Progenitor cell of endocrine pancreas (in vitro differentiated cells): ENCODE results near the gene ATOSB. TPM values are rescaled to one million over a fixed set of nuclear protein-coding genes. Genes with fewer than 3 reads are reported as not detected.
A peak's percentile ranks its signal among the peaks of the same experiment; 100 is the strongest.

ENCODE experiments used
- DNase-seq: peaks from one replicate; pipeline ENCODE4 v3.0.0; 2021; ENCODE audit warnings: low spot score; ENCODE audit not compliant: unreplicated experiment
- H3K27ac Mint-ChIP-seq: 2 replicates; pipeline ENCODE4 v1.8.0; 2021; ENCODE audit warnings: mild to moderate bottlenecking, moderate library complexity, mixed read lengths
- H3K27me3 Mint-ChIP-seq: 2 replicates; pipeline ENCODE4 v1.8.0; 2021; ENCODE audit warnings: mixed read lengths
- H3K36me3 Mint-ChIP-seq: 2 replicates; pipeline ENCODE4 v1.8.0; 2022; ENCODE audit warnings: mixed read lengths; ENCODE audit not compliant: insufficient read depth
- H3K4me1 Mint-ChIP-seq: 2 replicates; pipeline ENCODE4 v1.8.0; 2021; ENCODE audit warnings: low read depth, mixed read lengths
- H3K4me3 Mint-ChIP-seq: 2 replicates; pipeline ENCODE4 v1.8.0; 2021; ENCODE audit warnings: low read depth, mild to moderate bottlenecking, moderate library complexity, mixed read lengths
- H3K9me3 Mint-ChIP-seq: 2 replicates; pipeline ENCODE4 v1.8.0; 2021; ENCODE audit warnings: low read depth, mixed read lengths
- total RNA-seq: library from RNA; stranded (reverse); gene quantifications from 2 replicates; pipeline ENCODE4 v1.2.1, GENCODE V29; 2021
- TF ChIP-seq, protein P1 (sequence below): fragments of 200-600 bp; sonication (generic); IDR thresholded peaks from one replicate; pipeline ENCODE4 v1.5.0; 2021; ENCODE audit warnings: antibody characterized with exemption, mild to moderate bottlenecking; ENCODE audit not compliant: unreplicated experiment

Gene ATOSB
- total RNA-seq, 1 donor from 2014 or later = 17.7 TPM

DNA sequence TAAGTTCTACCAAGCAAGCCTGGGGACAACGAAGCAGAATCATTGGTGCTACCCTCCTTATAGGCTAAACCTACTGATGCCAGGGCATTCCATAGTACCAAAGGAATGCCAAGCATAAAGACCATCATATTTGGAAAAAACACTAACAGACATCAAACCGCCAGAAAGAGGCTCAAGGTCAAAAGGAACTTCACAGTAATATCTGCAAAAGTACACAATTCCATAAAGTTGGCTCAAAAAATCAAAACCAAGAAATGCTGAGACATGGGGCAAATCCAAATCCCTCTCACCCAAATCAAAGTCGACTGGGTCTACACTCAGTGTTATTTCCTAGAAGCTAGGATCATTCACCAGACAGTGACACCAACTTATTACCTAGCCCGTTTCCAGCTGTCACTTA lies 46.6 kb downstream of the ATOSB start:
- Mint-ChIP-seq H3K27ac (peak overlapping the region; percentile 65), H3K9me3 (no peaks in the 10 kb centered on the region), H3K4me3 (peak overlapping the region; percentile 51), H3K36me3 (peaks cover 33% of the 10 kb centered on the region), H3K27me3 (no peaks in the 10 kb centered on the region), H3K4me1 (peaks cover 29% of the 10 kb centered on the region)
- TF ChIP-seq, protein P1, sequence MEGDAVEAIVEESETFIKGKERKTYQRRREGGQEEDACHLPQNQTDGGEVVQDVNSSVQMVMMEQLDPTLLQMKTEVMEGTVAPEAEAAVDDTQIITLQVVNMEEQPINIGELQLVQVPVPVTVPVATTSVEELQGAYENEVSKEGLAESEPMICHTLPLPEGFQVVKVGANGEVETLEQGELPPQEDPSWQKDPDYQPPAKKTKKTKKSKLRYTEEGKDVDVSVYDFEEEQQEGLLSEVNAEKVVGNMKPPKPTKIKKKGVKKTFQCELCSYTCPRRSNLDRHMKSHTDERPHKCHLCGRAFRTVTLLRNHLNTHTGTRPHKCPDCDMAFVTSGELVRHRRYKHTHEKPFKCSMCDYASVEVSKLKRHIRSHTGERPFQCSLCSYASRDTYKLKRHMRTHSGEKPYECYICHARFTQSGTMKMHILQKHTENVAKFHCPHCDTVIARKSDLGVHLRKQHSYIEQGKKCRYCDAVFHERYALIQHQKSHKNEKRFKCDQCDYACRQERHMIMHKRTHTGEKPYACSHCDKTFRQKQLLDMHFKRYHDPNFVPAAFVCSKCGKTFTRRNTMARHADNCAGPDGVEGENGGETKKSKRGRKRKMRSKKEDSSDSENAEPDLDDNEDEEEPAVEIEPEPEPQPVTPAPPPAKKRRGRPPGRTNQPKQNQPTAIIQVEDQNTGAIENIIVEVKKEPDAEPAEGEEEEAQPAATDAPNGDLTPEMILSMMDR = no peak
- DNase-seq = no peak

DNA sequence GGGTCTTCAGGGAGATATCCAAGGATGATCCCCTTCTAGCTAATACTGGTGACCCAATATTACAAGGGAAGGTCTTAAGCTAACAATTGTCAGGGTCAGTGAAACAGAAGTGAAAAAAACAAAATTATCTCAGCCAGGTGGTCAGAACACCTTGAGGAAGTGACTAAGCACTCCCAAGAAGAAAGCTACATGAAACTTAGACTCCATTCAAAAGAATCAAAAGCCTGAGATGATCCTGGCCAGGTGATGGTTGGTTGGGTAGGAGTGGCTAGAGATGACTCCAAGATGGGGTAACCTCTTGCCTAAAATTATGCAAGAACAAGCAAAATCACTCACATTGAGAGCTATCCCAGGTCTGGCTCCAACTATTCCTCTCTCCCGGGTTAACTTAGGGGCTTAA lies 48.6 kb downstream of the ATOSB start:
- peaks cover 44% of the 10 kb centered on the region for H3K36me3 Mint-ChIP-seq
- DNase-seq = no peak
- TF ChIP-seq, protein P1 = no peak
- peaks cover 25% of the 10 kb centered on the region for H3K4me1 Mint-ChIP-seq
- no peaks in the 10 kb centered on the region for H3K9me3 Mint-ChIP-seq
- no peak overlapping the region for H3K27ac Mint-ChIP-seq
- H3K4me3 Mint-ChIP-seq = no peak overlapping the region
- no peaks in the 10 kb centered on the region for H3K27me3 Mint-ChIP-seq

DNA sequence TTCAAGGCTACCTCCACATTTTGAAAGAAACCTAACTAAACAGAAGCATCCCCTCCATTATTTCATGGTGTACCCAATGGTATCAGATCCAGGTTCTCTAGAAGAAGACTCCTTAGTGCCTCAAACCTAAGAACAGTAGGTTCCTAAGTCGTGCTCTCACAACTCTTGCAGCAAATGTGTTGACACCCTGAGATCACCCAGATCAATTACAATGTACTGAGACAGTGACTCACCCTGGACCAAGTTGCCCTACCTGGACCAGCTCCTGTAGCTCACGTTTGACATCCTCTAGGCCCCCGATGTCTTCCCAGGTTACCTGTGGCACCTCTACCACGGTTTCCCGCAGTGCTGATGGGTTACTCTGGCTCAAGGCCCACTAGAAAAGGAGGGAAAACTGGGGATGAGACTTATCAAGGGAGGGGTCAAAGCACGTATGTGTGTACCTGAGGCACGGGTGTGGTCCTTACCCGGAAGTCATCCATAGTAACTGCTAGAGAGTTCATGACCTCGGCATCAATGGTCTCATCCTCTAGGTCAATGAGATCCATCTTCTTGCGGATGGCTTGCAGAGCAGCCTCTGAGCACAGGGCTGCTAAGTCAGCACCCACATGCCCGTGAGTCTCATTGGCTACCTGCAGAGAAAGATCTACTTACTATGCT lies 55.0 kb downstream of the ATOSB start:
- TF ChIP-seq, protein P1 = no peak
- Mint-ChIP-seq H3K27me3 (no peaks in the 10 kb centered on the region), H3K9me3 (no peaks in the 10 kb centered on the region), H3K4me1 (no peaks in the 10 kb centered on the region), H3K4me3 (no peak overlapping the region), H3K36me3 (peaks cover 75% of the 10 kb centered on the region), H3K27ac (no peak overlapping the region)
- DNase-seq = no peak

DNA sequence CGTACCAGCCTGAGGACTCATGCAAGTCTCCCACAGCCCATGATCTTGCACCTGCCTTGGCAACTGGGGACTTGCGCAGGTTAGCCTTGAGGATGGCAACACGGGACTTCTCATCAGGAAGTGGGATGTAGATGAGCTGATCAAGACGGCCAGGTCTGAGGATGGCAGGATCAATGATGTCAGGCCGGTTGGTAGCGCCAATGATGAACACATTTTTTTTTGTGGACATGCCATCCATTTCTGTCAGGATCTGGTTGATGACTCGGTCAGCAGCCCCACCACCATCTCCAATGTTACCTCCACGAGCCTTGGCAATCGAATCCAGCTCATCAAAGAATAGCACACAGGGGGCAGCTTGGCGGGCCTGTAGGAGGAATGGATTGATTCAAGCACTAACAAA lies 56.2 kb downstream of the ATOSB start:
- TF ChIP-seq, protein P1 = no peak
- no peaks in the 10 kb centered on the region for H3K27me3 Mint-ChIP-seq
- no peaks in the 10 kb centered on the region for H3K4me1 Mint-ChIP-seq
- no peak overlapping the region for H3K4me3 Mint-ChIP-seq
- no peak overlapping the region for H3K27ac Mint-ChIP-seq
- DNase-seq = no peak
- no peaks in the 10 kb centered on the region for H3K9me3 Mint-ChIP-seq
- H3K36me3 Mint-ChIP-seq = peaks cover 78% of the 10 kb centered on the region

DNA sequence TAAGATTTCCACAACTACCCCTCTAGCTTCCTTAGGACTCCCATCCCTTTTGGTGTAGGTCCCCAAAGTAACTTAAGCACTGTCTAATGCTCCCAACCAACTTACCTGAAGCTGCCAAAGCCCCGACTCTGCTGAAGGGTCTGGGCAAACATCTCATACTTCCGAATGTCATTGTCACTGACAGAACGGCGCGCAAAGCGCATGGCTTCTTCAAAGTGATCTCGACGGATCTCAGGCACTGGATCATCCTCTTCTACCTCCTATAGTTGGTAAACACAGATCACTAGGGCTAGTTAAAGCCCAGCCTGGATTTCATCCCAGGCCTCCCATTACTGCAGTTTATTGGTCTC lies 58.4 kb downstream of the ATOSB start:
- Mint-ChIP-seq H3K27ac (no peak overlapping the region), H3K4me1 (no peaks in the 10 kb centered on the region), H3K9me3 (no peaks in the 10 kb centered on the region), H3K36me3 (peaks cover 76% of the 10 kb centered on the region), H3K4me3 (no peak overlapping the region), H3K27me3 (no peaks in the 10 kb centered on the region)
- no peak for DNase-seq
- TF ChIP-seq, protein P1 = no peak
